Vagina (tissue), 2 donors: Measurements from ENCODE around the gene SLF1. TPM values are rescaled to one million over a fixed set of nuclear protein-coding genes. Genes with fewer than 3 reads are reported as not detected.

Experiments used
- DNase-seq, 2 donors: peaks; one replicate each; pipeline ENCODE4 v3.0.0-alpha.2; 2017; ENCODE audit errors: extremely low spot score in 2 of 2
- H3K27ac ChIP-seq: fragments of 200-600 bp; sonication (generic); one replicate; pipeline ENCODE4 v1.5.1; 2019
- H3K27me3 ChIP-seq: fragments of 200-600 bp; sonication (generic); one replicate; pipeline ENCODE4 v1.5.1; 2019
- H3K36me3 ChIP-seq, 2 donors: fragments of 200-600 bp; sonication (generic); one replicate each; pipeline ENCODE4 v1.5.1; 2017 to 2019
- H3K4me1 ChIP-seq: fragments of 200-600 bp; sonication (generic); one replicate; pipeline ENCODE4 v1.5.1; 2019
- H3K4me3 ChIP-seq, 2 donors: fragments of 200-600 bp; sonication (generic); 1 replicate in 1 of 2; 2 replicates in 1 of 2; pipeline ENCODE4 v1.5.1; 2016 to 2019
- H3K9me3 ChIP-seq: fragments of 200-600 bp; sonication (generic); one replicate; pipeline ENCODE4 v1.5.1; 2019
- CTCF ChIP-seq, 3 experiments: fragments of 450-650 bp in 2 of 3; fragments of 200-600 bp in 1 of 3; sonication (generic) in 1 of 3; IDR thresholded peaks; one replicate each; pipeline ENCODE4 v1.5.1; 2017 to 2019; ENCODE audit warnings: antibody characterized with exemption in 3 of 3, mild to moderate bottlenecking in 2 of 3, moderate library complexity in 2 of 3
- POLR2A ChIP-seq, 2 donors: fragments of 450-650 bp; IDR thresholded peaks; one replicate each; pipeline ENCODE4 v1.6.1; 2017; ENCODE audit warnings: antibody characterized with exemption in 2 of 2, mild to moderate bottlenecking in 2 of 2, moderate library complexity in 2 of 2
- POLR2AphosphoS5 ChIP-seq, 2 donors: sonication (generic); formaldehyde crosslinking; IDR thresholded peaks; one replicate each; pipeline ENCODE4 v1.9.0; 2017; ENCODE audit warnings: antibody characterized with exemption in 2 of 2, mild to moderate bottlenecking in 2 of 2, low read depth in 1 of 2; ENCODE audit not compliant: insufficient read depth in 1 of 2
- intact Hi-C: fragments of 100-400 bp; cut with DNase I; formaldehyde crosslinking; loops from one replicate; pipeline ENCODE4 v1.15.1; 2023
- total RNA-seq: library from RNA; depleted of rRNA; stranded (reverse); fragments of >200 nt; gene quantifications from one replicate; pipeline ENCODE4 v1.2.3, GENCODE V29; 2016

The SLF1 gene
- total RNA-seq, 1 donor from 2014 or later: 19.9 TPM

- no peak overlapping the region for H3K27ac ChIP-seq
- H3K9me3 ChIP-seq: no peaks in the 10 kb centered on the region
- no peak overlapping the region for H3K4me3 ChIP-seq
- TF ChIP-seq POLR2A (IDR thresholded peaks at IDR 0.05) (no peak), CTCF (IDR thresholded peaks at IDR 0.05) (no peak), POLR2AphosphoS5 (IDR thresholded peaks at IDR 0.05; ENCODE audit: insufficient read depth in 1 of 2, low read depth in 1 of 2) (no peak)
- no peaks in the 10 kb centered on the region for H3K36me3 ChIP-seq
- no peak for DNase-seq
- H3K27me3 ChIP-seq: no peaks in the 10 kb centered on the region
- no peaks in the 10 kb centered on the region for H3K4me1 ChIP-seq
- intact Hi-C loops: no loop called here
Measured at GRCh38 chr5:94595281-94595840, 23.1 kb upstream of the SLF1 start.

GRCh38 chr5:94613583-94613982, 4.9 kb upstream of the SLF1 start:
- DNase-seq: no peak
- Histone ChIP-seq H3K4me3 (no peak overlapping the region), H3K27ac (no peak overlapping the region), H3K4me1 (peaks cover 16% of the 10 kb centered on the region), H3K9me3 (no peaks in the 10 kb centered on the region), H3K27me3 (no peaks in the 10 kb centered on the region), H3K36me3 (no peaks in the 10 kb centered on the region)
- intact Hi-C loops: no loop called here
- TF ChIP-seq CTCF (IDR thresholded peaks at IDR 0.05) (no peak), POLR2AphosphoS5 (IDR thresholded peaks at IDR 0.05; ENCODE audit: insufficient read depth in 1 of 2, low read depth in 1 of 2) (no peak), POLR2A (IDR thresholded peaks at IDR 0.05) (no peak)

GRCh38 chr5:94614156-94614805, 4.2 kb upstream of the SLF1 start:
- Histone ChIP-seq H3K27me3 (no peaks in the 10 kb centered on the region), H3K36me3 (no peaks in the 10 kb centered on the region), H3K9me3 (no peaks in the 10 kb centered on the region), H3K4me3 (no peak overlapping the region), H3K27ac (no peak overlapping the region), H3K4me1 (peaks cover 20% of the 10 kb centered on the region)
- no peak for TF ChIP-seq POLR2AphosphoS5 (IDR thresholded peaks at IDR 0.05; ENCODE audit: insufficient read depth in 1 of 2, low read depth in 1 of 2)
- no peak for TF ChIP-seq POLR2A (IDR thresholded peaks at IDR 0.05)
- no peak for TF ChIP-seq CTCF (IDR thresholded peaks at IDR 0.05)
- intact Hi-C loops: no loop called here
- no peak for DNase-seq

- Histone ChIP-seq H3K27me3 (no peaks in the 10 kb centered on the region), H3K9me3 (no peaks in the 10 kb centered on the region), H3K27ac (no peak overlapping the region), H3K4me1 (peaks cover 28% of the 10 kb centered on the region), H3K36me3 (no peaks in the 10 kb centered on the region), H3K4me3 (no peak overlapping the region)
- no peak for DNase-seq
- TF ChIP-seq POLR2AphosphoS5 (IDR thresholded peaks at IDR 0.05; ENCODE audit: insufficient read depth in 1 of 2, low read depth in 1 of 2) (no peak), CTCF (IDR thresholded peaks at IDR 0.05) (no peak), POLR2A (IDR thresholded peaks at IDR 0.05) (no peak)
- intact Hi-C loops: no loop called here
Measured at GRCh38 chr5:94615862-94616261, 2.6 kb upstream of the SLF1 start.

- DNase-seq: no peak
- TF ChIP-seq POLR2AphosphoS5 (IDR thresholded peaks at IDR 0.05; ENCODE audit: insufficient read depth in 1 of 2, low read depth in 1 of 2) (no peak), CTCF (IDR thresholded peaks at IDR 0.05) (no peak), POLR2A (IDR thresholded peaks at IDR 0.05) (no peak)
- Histone ChIP-seq H3K4me1 (peaks cover 28% of the 10 kb centered on the region), H3K9me3 (no peaks in the 10 kb centered on the region), H3K27me3 (no peaks in the 10 kb centered on the region), H3K36me3 (no peaks in the 10 kb centered on the region), H3K4me3 (peak overlapping the region; percentile 63 to 73), H3K27ac (peak overlapping the region; percentile 50)
- intact Hi-C loops: no loop called here
Measured at GRCh38 chr5:94618029-94618492, 408 bp upstream of the SLF1 start.
